ENCODE data around the gene RET.

DNA sequence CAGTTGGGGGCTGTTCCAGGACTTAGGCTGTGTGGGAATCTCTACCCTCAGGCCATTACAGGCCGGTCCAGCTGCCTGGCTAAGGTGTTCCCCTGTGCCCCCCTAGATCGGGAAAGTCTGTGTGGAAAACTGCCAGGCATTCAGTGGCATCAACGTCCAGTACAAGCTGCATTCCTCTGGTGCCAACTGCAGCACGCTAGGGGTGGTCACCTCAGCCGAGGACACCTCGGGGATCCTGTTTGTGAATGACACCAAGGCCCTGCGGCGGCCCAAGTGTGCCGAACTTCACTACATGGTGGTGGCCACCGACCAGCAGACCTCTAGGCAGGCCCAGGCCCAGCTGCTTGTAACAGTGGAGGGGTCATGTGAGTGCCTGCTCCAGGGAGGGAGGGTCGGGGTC, 34.2 kb downstream of the RET start:
- TF ChIP-seq, protein P1, sequence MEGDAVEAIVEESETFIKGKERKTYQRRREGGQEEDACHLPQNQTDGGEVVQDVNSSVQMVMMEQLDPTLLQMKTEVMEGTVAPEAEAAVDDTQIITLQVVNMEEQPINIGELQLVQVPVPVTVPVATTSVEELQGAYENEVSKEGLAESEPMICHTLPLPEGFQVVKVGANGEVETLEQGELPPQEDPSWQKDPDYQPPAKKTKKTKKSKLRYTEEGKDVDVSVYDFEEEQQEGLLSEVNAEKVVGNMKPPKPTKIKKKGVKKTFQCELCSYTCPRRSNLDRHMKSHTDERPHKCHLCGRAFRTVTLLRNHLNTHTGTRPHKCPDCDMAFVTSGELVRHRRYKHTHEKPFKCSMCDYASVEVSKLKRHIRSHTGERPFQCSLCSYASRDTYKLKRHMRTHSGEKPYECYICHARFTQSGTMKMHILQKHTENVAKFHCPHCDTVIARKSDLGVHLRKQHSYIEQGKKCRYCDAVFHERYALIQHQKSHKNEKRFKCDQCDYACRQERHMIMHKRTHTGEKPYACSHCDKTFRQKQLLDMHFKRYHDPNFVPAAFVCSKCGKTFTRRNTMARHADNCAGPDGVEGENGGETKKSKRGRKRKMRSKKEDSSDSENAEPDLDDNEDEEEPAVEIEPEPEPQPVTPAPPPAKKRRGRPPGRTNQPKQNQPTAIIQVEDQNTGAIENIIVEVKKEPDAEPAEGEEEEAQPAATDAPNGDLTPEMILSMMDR (IDR thresholded peaks at IDR 0.05), result no peak
- no peak for TF ChIP-seq OVOL2 (CRISPR knock-in tag; IDR thresholded peaks at IDR 0.05; ENCODE audit: borderline replicate concordance)
- no peak for TF ChIP-seq ZBTB21 (CRISPR knock-in tag; IDR thresholded peaks at IDR 0.05; ENCODE audit: borderline replicate concordance)
- TF ChIP-seq, protein P2, sequence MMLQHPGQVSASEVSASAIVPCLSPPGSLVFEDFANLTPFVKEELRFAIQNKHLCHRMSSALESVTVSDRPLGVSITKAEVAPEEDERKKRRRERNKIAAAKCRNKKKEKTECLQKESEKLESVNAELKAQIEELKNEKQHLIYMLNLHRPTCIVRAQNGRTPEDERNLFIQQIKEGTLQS (CRISPR knock-in tag; conservative IDR thresholded peaks at IDR 0.05), result no peak
- TF ChIP-seq JUN (CRISPR knock-in tag; IDR thresholded peaks at IDR 0.05), result no peak
